HG03196 (cell line): Measurements from ENCODE around the gene UGT1A5.

Source experiments
- ATAC-seq: cut with Tn5 transposase; IDR thresholded peaks from one replicate; pipeline ENCODE4 v1.9.1; 2021; ENCODE audit not compliant: unreplicated experiment

Gene UGT1A5

GRCh38 chr2:233712611-233713261, at the start of gene UGT1A5:
TSS of gene UGT1A5 (plus strand) at chr2:233712907. CDS start at chr2:233712992, 85 bp downstream.
- no peak for ATAC-seq

- no peak for ATAC-seq
Observed at GRCh38 chr2:233663911-233664310, 48.8 kb upstream of the UGT1A5 start.

GRCh38 chr2:233668605-233669260, 44.0 kb upstream of the UGT1A5 start:
- no peak for ATAC-seq

GRCh38 chr2:233671290-233672161, 41.2 kb upstream of the UGT1A5 start, which contains the start of gene UGT1A9:
TSS of gene UGT1A9 (plus strand) at chr2:233671898. CDS start at chr2:233671935, 37 bp downstream.
- ATAC-seq = no peak

GRCh38 chr2:233672886-233673285, 39.8 kb upstream of the UGT1A5 start:
- ATAC-seq = no peak

GRCh38 chr2:233673896-233674295, 38.8 kb upstream of the UGT1A5 start:
- no peak for ATAC-seq

- no peak for ATAC-seq
Observed at GRCh38 chr2:233674314-233674713, 38.4 kb upstream of the UGT1A5 start.

- ATAC-seq = no peak
Observed at GRCh38 chr2:233674995-233675394, 37.7 kb upstream of the UGT1A5 start.

GRCh38 chr2:233676046-233676445, 36.7 kb upstream of the UGT1A5 start:
- no peak for ATAC-seq

- no peak for ATAC-seq
Observed at GRCh38 chr2:233679196-233679595, 33.5 kb upstream of the UGT1A5 start.

- ATAC-seq = no peak
Observed at GRCh38 chr2:233680361-233681045, 32.2 kb upstream of the UGT1A5 start.

GRCh38 chr2:233681521-233682099, 31.1 kb upstream of the UGT1A5 start, which contains the start of gene UGT1A7:
TSS of gene UGT1A7 (plus strand) at chr2:233681901. CDS start at chr2:233681938, 37 bp downstream.
- no peak for ATAC-seq

- ATAC-seq = no peak
Observed at GRCh38 chr2:233684640-233685039, 28.1 kb upstream of the UGT1A5 start.

GRCh38 chr2:233686928-233687327, 25.8 kb upstream of the UGT1A5 start:
- no peak for ATAC-seq

- no peak for ATAC-seq
Observed at GRCh38 chr2:233688341-233688740, 24.4 kb upstream of the UGT1A5 start.

GRCh38 chr2:233689031-233689430, 23.7 kb upstream of the UGT1A5 start:
- no peak for ATAC-seq

- ATAC-seq = no peak
Observed at GRCh38 chr2:233689501-233689900, 23.2 kb upstream of the UGT1A5 start.

GRCh38 chr2:233690444-233690843, 22.3 kb upstream of the UGT1A5 start:
- ATAC-seq = no peak

- no peak for ATAC-seq
Observed at GRCh38 chr2:233691443-233692433, 21.0 kb upstream of the UGT1A5 start.
